Calu3 (cell line): ENCODE data around the gene RRAS2. TPM values are rescaled to one million over a fixed set of nuclear protein-coding genes. Genes with fewer than 3 reads are reported as not detected.

ENCODE experiments used
- BruUV-seq: library from RNA; stranded (reverse); fragments of 400-500 nt; replicated peaks from 2 replicates; lab custom pipeline; 2021; lab: Mats Ljungman, UMichigan
- CTCF ChIA-PET: fragments of 300-600 bp; sonication (Branson Sonifier 250); formaldehyde crosslinking; loops from one replicate; lab custom pipeline; 2022; ENCODE audit warnings: antibody characterized with exemption; lab: Charles Lee
- DNase-seq: peaks from one replicate; pipeline ENCODE4 v3.0.0; 2022
- H3K27ac Mint-ChIP-seq: one replicate; pipeline ENCODE4 v1.8.0; 2022; ENCODE audit warnings: mixed read lengths; ENCODE audit not compliant: unreplicated experiment
- H3K27me3 Mint-ChIP-seq: one replicate; pipeline ENCODE4 v1.8.0; 2022; ENCODE audit warnings: mixed read lengths; ENCODE audit not compliant: unreplicated experiment
- H3K36me3 Mint-ChIP-seq: one replicate; pipeline ENCODE4 v1.8.0; 2022; ENCODE audit warnings: mild to moderate bottlenecking, moderate library complexity, mixed read lengths; ENCODE audit not compliant: insufficient read depth, unreplicated experiment
- H3K4me1 Mint-ChIP-seq: one replicate; pipeline ENCODE4 v1.8.0; 2022; ENCODE audit warnings: mild to moderate bottlenecking, low read depth, mixed read lengths; ENCODE audit not compliant: unreplicated experiment
- H3K4me3 Mint-ChIP-seq: one replicate; pipeline ENCODE4 v1.8.0; 2022; ENCODE audit warnings: mild to moderate bottlenecking, low read depth, moderate library complexity, mixed read lengths; ENCODE audit not compliant: unreplicated experiment
- H3K9me3 Mint-ChIP-seq: one replicate; pipeline ENCODE4 v1.8.0; 2022; ENCODE audit warnings: low read depth, mixed read lengths; ENCODE audit not compliant: unreplicated experiment
- intact Hi-C: fragments of 100-400 bp; cut with micrococcal nuclease; formaldehyde crosslinking; loops from one replicate; pipeline ENCODE4 v1.10.0; 2022; ENCODE audit not compliant: unreplicated experiment
- total RNA-seq: library from RNA; stranded (reverse); gene quantifications from 2 replicates; pipeline ENCODE4 v1.2.3, GENCODE V29; 2022
- TF ChIP-seq, protein P1 (sequence below): fragments of 200-600 bp; IDR thresholded peaks from one replicate; pipeline ENCODE4 v1.8.0; 2022; ENCODE audit warnings: antibody characterized with exemption; ENCODE audit not compliant: unreplicated experiment

Gene RRAS2
- total RNA-seq, 1 experiment from 2014 or later, result 42.8 TPM

DNA sequence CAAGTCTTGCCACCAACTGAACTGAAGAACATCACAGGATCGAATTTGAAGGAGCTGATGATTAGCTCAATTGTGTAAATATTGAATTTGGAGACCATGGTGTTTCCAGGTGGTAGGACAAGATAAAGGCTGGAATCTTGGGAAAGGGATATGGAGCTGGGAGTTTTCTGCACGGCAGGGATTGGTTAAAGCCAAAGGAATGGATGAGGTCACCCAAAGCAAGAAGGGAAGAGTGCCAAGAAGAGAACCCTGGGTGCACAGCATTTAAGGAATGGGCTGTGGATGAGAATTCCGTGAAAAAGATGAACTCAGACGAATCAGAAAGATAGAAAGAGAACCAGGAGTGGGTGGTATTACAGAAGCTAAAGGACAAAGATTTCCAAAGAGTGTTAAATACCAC is 29.4 kb upstream of the RRAS2 start:
- DNase-seq, result no peak
- TF ChIP-seq, protein P1, sequence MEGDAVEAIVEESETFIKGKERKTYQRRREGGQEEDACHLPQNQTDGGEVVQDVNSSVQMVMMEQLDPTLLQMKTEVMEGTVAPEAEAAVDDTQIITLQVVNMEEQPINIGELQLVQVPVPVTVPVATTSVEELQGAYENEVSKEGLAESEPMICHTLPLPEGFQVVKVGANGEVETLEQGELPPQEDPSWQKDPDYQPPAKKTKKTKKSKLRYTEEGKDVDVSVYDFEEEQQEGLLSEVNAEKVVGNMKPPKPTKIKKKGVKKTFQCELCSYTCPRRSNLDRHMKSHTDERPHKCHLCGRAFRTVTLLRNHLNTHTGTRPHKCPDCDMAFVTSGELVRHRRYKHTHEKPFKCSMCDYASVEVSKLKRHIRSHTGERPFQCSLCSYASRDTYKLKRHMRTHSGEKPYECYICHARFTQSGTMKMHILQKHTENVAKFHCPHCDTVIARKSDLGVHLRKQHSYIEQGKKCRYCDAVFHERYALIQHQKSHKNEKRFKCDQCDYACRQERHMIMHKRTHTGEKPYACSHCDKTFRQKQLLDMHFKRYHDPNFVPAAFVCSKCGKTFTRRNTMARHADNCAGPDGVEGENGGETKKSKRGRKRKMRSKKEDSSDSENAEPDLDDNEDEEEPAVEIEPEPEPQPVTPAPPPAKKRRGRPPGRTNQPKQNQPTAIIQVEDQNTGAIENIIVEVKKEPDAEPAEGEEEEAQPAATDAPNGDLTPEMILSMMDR, result no peak
- H3K4me3 Mint-ChIP-seq, result no peak overlapping the region
- H3K27ac Mint-ChIP-seq, result no peak overlapping the region
- peaks cover 21% of the 10 kb centered on the region for H3K27me3 Mint-ChIP-seq
- CTCF ChIA-PET, result no interaction called here
- BruUV-seq, result no TSS peak
- no peaks in the 10 kb centered on the region for H3K4me1 Mint-ChIP-seq
- intact Hi-C loops, result no loop called here
- H3K36me3 Mint-ChIP-seq, result no peaks in the 10 kb centered on the region
- peaks cover 2% of the 10 kb centered on the region for H3K9me3 Mint-ChIP-seq

DNA sequence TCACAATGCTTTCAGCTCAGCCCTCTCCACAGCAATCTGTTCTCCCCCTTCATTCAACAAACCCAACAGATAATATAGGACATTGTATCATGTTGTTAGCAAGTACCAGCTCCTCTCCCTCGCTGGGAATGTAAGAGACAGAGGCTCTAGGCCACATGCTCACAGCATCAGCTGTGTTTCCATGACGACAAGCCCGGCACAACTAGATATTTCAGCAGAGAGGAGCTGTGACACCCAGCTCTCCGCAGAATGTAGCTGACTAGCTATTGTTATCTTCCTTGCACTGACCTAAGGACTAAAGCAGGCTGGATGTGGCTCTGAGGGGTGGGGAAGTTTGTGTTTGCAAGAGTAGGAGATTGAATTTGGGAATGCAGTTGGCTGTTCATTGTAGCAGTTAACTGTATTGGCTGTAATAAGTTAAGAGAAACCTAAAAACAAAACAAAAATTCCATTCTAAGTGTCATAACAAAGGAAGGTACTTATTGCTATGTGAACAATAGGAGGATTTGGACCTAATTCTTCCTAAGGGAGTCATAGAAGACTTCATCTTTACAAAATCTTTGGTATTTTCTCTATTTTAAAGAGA is 28.0 kb upstream of the RRAS2 start:
- TF ChIP-seq, protein P1, result no peak
- BruUV-seq, result no TSS peak
- Mint-ChIP-seq H3K27me3 (peaks cover 21% of the 10 kb centered on the region), H3K36me3 (no peaks in the 10 kb centered on the region), H3K9me3 (peaks cover 2% of the 10 kb centered on the region), H3K27ac (no peak overlapping the region), H3K4me3 (no peak overlapping the region), H3K4me1 (no peaks in the 10 kb centered on the region)
- intact Hi-C loops, result no loop called here
- no peak for DNase-seq
- CTCF ChIA-PET, result no interaction called here

DNA sequence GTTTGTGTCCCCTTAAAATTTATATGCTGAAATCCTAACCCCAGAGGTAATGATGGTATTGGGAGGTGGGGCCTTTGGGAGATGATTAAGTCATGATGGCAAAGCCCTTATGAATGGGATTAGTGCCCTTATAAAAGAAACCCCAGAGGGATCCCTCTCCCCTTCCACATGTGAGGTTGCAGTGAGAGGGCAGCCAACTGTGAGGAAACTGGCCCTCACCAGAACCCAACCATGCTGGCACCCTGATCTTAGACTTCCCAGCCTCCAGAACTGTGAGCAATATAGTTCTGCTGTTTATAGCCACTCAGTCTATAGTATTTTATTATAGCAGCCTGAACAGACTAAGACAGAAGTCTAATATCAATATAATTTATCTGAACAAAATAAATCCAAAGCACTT is 27.1 kb upstream of the RRAS2 start:
- Mint-ChIP-seq H3K27ac (no peak overlapping the region), H3K9me3 (peaks cover 2% of the 10 kb centered on the region), H3K27me3 (peaks cover 21% of the 10 kb centered on the region), H3K4me1 (peaks cover 6% of the 10 kb centered on the region), H3K4me3 (no peak overlapping the region), H3K36me3 (peaks cover 1% of the 10 kb centered on the region)
- intact Hi-C loops, result no loop called here
- CTCF ChIA-PET, result no interaction called here
- no peak for DNase-seq
- TF ChIP-seq, protein P1, result no peak
- no TSS peak for BruUV-seq

DNA sequence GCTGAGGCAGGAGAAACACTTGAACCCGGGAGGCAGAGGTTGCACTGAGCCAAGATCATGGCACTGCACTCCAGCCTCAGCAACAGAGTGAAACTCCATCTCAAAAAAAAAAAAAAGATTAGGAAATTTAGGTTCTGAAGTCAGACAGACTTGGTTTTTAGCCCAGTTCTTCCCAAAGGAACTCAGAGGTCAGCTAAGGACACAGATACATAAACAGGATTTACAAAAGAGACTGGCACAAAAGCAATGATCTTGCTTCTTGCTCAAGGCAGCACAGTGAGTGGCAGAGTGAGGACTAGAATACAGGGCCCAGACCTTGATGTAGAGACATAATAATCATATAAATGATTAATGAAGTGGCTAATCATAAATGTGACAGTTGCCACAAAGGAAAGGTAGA is 25.4 kb upstream of the RRAS2 start:
- H3K27ac Mint-ChIP-seq, result no peak overlapping the region
- TF ChIP-seq, protein P1, result no peak
- peaks cover 21% of the 10 kb centered on the region for H3K27me3 Mint-ChIP-seq
- peaks cover 6% of the 10 kb centered on the region for H3K4me1 Mint-ChIP-seq
- no peak for DNase-seq
- BruUV-seq, result no TSS peak
- CTCF ChIA-PET, result no interaction called here
- intact Hi-C loops, result no loop called here
- H3K9me3 Mint-ChIP-seq, result peaks cover 2% of the 10 kb centered on the region
- H3K4me3 Mint-ChIP-seq, result no peak overlapping the region
- peaks cover 6% of the 10 kb centered on the region for H3K36me3 Mint-ChIP-seq
